T-helper 1 cell treated with Interleukin-12 subunit alpha and Interleukin-12 subunit beta and Interleukin-4 antibody, amounts not matched to agents 30 μg/mL and 1 μg/mL, for 36 hours (primary cell): ENCODE results near the gene OR1C1.
"Not testable (repeated sequence)": the region's sequence is repeated elsewhere in the genome, so short reads cannot be mapped to it uniquely, and the experiment has no call there.

ENCODE experiments used
- H3K27ac Mint-ChIP-seq: one replicate; pipeline ENCODE4 v1.8.0; 2021; ENCODE audit warnings: mild to moderate bottlenecking, mixed read lengths
- H3K27me3 Mint-ChIP-seq: one replicate; pipeline ENCODE4 v1.8.0; 2021; ENCODE audit warnings: low read depth, mixed read lengths
- H3K36me3 Mint-ChIP-seq: one replicate; pipeline ENCODE4 v1.8.0; 2021; ENCODE audit warnings: low read depth, mixed read lengths
- H3K4me1 Mint-ChIP-seq: one replicate; pipeline ENCODE4 v1.8.0; 2021; ENCODE audit warnings: low read depth, mixed read lengths
- H3K4me3 Mint-ChIP-seq: one replicate; pipeline ENCODE4 v1.8.0; 2021; ENCODE audit warnings: mild to moderate bottlenecking, moderate library complexity, mixed read lengths
- H3K9me3 Mint-ChIP-seq: one replicate; pipeline ENCODE4 v1.8.0; 2021; ENCODE audit warnings: mixed read lengths

The OR1C1 gene, protein sequence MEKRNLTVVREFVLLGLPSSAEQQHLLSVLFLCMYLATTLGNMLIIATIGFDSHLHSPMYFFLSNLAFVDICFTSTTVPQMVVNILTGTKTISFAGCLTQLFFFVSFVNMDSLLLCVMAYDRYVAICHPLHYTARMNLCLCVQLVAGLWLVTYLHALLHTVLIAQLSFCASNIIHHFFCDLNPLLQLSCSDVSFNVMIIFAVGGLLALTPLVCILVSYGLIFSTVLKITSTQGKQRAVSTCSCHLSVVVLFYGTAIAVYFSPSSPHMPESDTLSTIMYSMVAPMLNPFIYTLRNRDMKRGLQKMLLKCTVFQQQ

GRCh38 chr1:247760456-247760855 is at the start of gene OR1C1:
Gene OR1C1, minus strand, starts transcription at chr1:247760556. Its CDS starts 2,150 bp downstream, at chr1:247758406.
- Mint-ChIP-seq H3K4me3 (no peak within 1 kb of the TSS), H3K27me3 (no peaks in the 10 kb centered on the region), H3K36me3 (no peaks in the 10 kb centered on the region), H3K27ac (no peak within 1 kb of the TSS), H3K4me1 (no peaks in the 10 kb centered on the region), H3K9me3 (no peaks in the 10 kb centered on the region)

- Mint-ChIP-seq H3K4me1 (no peaks in the 10 kb centered on the region), H3K9me3 (no peaks in the 10 kb centered on the region), H3K36me3 (no peaks in the 10 kb centered on the region), H3K27ac (no peak overlapping the region), H3K4me3 (no peak overlapping the region), H3K27me3 (no peaks in the 10 kb centered on the region)
Observed at GRCh38 chr1:247797518-247797917, 37.2 kb upstream of the OR1C1 start.

DNA sequence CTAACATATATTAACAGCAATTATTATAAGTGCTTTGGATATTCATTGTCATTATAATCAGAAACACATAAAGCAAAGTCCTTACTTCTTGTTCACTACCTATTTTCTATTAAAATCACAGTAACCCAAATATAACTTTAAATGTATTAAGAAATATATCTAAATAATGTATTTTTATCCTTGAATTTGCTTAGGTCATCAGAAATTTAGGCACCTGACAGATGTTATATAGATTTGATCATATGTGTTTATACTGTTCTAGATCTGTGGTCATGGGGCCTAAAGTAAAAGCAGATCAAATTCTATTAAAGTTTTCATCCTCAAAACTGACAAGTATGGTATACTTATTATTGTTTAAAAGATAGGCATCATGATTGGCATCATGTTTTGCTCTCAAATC is 9.2 kb upstream of the OR1C1 start:
- Mint-ChIP-seq H3K4me1 (no peaks in the 10 kb centered on the region), H3K4me3 (no peak overlapping the region), H3K9me3 (no peaks in the 10 kb centered on the region), H3K27me3 (no peaks in the 10 kb centered on the region), H3K27ac (no peak overlapping the region), H3K36me3 (no peaks in the 10 kb centered on the region)

GRCh38 chr1:247754311-247754710 is 6.0 kb downstream of the OR1C1 start:
- H3K9me3 Mint-ChIP-seq, H3K4me3 Mint-ChIP-seq, H3K27me3 Mint-ChIP-seq, H3K27ac Mint-ChIP-seq, H3K4me1 Mint-ChIP-seq, H3K36me3 Mint-ChIP-seq: not testable (repeated sequence)

DNA sequence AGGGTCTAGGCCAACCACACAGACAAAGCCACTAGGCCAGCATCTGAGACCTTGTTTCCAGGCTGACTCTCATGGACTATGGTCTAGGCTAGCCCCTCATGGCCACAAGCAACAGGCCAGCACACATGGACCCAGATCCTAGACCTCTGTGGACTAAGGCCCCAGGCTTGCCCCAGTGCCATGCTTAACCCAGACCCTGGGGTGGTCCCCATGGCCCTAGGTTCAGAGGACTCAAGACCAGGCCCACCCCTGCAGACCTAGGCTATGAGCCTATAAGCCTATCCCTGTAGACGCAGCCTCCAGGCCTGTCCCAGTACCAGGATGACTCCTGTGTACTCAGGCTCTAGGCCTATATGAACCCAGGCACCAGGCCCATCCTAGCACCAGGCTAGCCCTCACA is 10.5 kb downstream of the OR1C1 start:
- no peaks in the 10 kb centered on the region for H3K36me3 Mint-ChIP-seq
- H3K4me3 Mint-ChIP-seq = no peak overlapping the region
- H3K9me3 Mint-ChIP-seq = peaks cover 5% of the 10 kb centered on the region
- H3K27ac Mint-ChIP-seq = no peak overlapping the region
- H3K27me3 Mint-ChIP-seq = no peaks in the 10 kb centered on the region
- H3K4me1 Mint-ChIP-seq = no peaks in the 10 kb centered on the region

DNA sequence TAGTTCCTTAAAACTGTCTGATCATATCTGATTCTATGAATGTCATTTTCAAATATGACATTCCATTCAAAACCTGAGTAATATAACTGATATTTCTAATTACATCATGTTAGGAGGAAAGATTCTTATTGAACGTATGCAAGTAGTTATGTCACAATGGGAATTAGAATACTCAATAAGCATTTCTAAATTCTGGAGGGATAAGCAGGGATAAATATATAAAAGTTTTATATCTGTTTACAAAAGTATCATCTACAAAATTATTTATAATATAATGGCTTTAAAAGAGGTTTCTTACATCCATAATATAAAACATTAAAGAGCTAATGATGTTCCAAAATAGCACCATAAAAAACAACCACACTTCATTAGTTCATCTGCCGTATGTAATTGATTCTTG is 12.3 kb downstream of the OR1C1 start, which contains the start of gene OR14A2:
Gene OR14A2 (minus strand): TSS at position 101 of the 400 bp plus-strand sequence.
- Mint-ChIP-seq H3K36me3 (no peaks in the 10 kb centered on the region), H3K4me1 (no peaks in the 10 kb centered on the region)

GRCh38 chr1:247747616-247748015 is 12.7 kb downstream of the OR1C1 start:
- Mint-ChIP-seq H3K9me3 (peaks cover 5% of the 10 kb centered on the region), H3K4me1 (no peaks in the 10 kb centered on the region), H3K27me3 (no peaks in the 10 kb centered on the region), H3K36me3 (no peaks in the 10 kb centered on the region), H3K4me3 (no peak overlapping the region), H3K27ac (no peak overlapping the region)

More for the DNA sequence above, 12.3 kb downstream of the OR1C1 start, which contains the start of gene OR14A2:
- no peak within 1 kb of the TSS for H3K27ac Mint-ChIP-seq
- H3K9me3 Mint-ChIP-seq = peaks cover 5% of the 10 kb centered on the region
- H3K4me3 Mint-ChIP-seq = no peak within 1 kb of the TSS
- H3K27me3 Mint-ChIP-seq = no peaks in the 10 kb centered on the region

- no peak overlapping the region for H3K27ac Mint-ChIP-seq
- H3K36me3 Mint-ChIP-seq = no peaks in the 10 kb centered on the region
- peaks cover 5% of the 10 kb centered on the region for H3K9me3 Mint-ChIP-seq
- H3K27me3 Mint-ChIP-seq = no peaks in the 10 kb centered on the region
- no peaks in the 10 kb centered on the region for H3K4me1 Mint-ChIP-seq
- no peak overlapping the region for H3K4me3 Mint-ChIP-seq
Observed at GRCh38 chr1:247746391-247746935, 13.9 kb downstream of the OR1C1 start.

GRCh38 chr1:247742215-247742760 is 18.1 kb downstream of the OR1C1 start:
- not testable (repeated sequence) for H3K36me3 Mint-ChIP-seq, H3K4me1 Mint-ChIP-seq, H3K27ac Mint-ChIP-seq, H3K27me3 Mint-ChIP-seq, H3K9me3 Mint-ChIP-seq, H3K4me3 Mint-ChIP-seq

GRCh38 chr1:247741756-247742155 is 18.6 kb downstream of the OR1C1 start:
- Mint-ChIP-seq H3K9me3 (peaks cover 2% of the 10 kb centered on the region), H3K4me1 (no peaks in the 10 kb centered on the region), H3K36me3 (no peaks in the 10 kb centered on the region), H3K27me3 (no peaks in the 10 kb centered on the region), H3K27ac (no peak overlapping the region), H3K4me3 (no peak overlapping the region)

DNA sequence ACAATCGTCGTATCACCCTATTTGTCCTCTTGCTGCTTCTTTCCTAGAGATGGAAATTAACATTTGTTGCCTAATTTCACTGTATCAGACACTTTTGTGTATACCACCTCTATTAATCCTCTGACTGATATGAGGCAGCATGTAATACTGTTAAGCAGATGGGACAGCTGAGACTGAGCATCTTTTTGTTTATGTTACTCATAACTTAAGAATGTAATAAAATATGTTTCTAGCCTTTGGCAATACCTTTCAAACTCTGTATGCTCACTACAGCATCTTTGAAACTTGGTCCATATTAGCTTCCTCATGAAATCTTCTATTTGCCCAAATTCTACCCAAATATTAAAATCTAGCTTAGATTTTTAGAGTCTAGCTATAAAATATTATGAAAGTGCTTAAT is 19.6 kb downstream of the OR1C1 start:
- peaks cover 2% of the 10 kb centered on the region for H3K9me3 Mint-ChIP-seq
- H3K27me3 Mint-ChIP-seq = no peaks in the 10 kb centered on the region
- no peaks in the 10 kb centered on the region for H3K36me3 Mint-ChIP-seq
- H3K4me3 Mint-ChIP-seq = no peak overlapping the region
- H3K27ac Mint-ChIP-seq = no peak overlapping the region
- no peaks in the 10 kb centered on the region for H3K4me1 Mint-ChIP-seq

DNA sequence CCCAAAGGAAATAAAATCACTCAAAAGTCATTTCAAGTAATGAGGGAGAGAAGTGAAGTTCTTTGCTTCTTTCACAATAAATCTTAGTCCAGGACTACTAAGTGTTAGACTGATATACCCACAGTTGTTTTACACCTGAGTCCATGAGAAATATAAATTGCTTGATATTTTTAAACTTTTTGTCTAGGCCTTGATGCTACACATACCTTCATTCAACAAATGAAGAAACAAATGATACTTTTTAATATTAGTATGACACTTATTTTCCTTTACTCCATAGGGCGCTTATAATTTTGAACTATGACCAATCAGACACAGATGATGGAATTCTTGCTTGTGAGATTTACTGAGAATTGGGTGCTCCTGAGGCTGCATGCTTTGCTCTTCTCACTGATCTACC is 22.0 kb downstream of the OR1C1 start, which contains the start of gene OR14K1:
Gene OR14K1 (plus strand): TSS at position 301 of the 400 bp plus-strand sequence. CDS start 0 bp downstream, at position 301.
- H3K4me3 Mint-ChIP-seq = no peak within 1 kb of the TSS
- H3K27ac Mint-ChIP-seq = no peak within 1 kb of the TSS
- H3K4me1 Mint-ChIP-seq = no peaks in the 10 kb centered on the region

DNA sequence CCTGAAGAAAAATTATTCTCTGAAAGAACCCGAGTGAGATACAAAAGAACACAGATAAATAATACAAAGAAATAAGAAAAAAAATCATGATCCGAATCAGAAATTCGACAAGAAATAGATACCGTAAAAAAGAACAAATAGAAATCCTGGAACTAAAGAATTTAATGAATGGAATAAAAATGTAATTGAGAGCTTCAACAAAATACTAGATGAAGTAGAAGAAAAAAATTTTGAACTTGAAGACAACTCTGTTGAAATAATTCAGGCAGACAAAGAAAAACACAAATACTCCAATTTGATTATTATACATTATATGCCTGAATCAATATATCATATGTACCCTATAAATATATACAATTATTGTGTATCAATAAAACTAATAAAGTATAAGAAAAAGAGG is 39.1 kb downstream of the OR1C1 start:
- H3K27ac Mint-ChIP-seq = no peak overlapping the region
- H3K4me1 Mint-ChIP-seq = no peaks in the 10 kb centered on the region
- peaks cover 8% of the 10 kb centered on the region for H3K9me3 Mint-ChIP-seq
- H3K27me3 Mint-ChIP-seq = no peaks in the 10 kb centered on the region
- H3K4me3 Mint-ChIP-seq = no peak overlapping the region
- no peaks in the 10 kb centered on the region for H3K36me3 Mint-ChIP-seq

More for the DNA sequence above, 22.0 kb downstream of the OR1C1 start, which contains the start of gene OR14K1:
- peaks cover 2% of the 10 kb centered on the region for H3K9me3 Mint-ChIP-seq
- no peaks in the 10 kb centered on the region for H3K36me3 Mint-ChIP-seq
- no peaks in the 10 kb centered on the region for H3K27me3 Mint-ChIP-seq

GRCh38 chr1:247716546-247716945 is 43.8 kb downstream of the OR1C1 start, which contains the start of gene OR6F1:
Gene OR6F1, minus strand, starts transcription at chr1:247716646. Its CDS starts 3,891 bp downstream, at chr1:247712755.
- no peaks in the 10 kb centered on the region for H3K27me3 Mint-ChIP-seq

GRCh38 chr1:247713753-247714152 is 46.6 kb downstream of the OR1C1 start:
- H3K36me3 Mint-ChIP-seq = no peaks in the 10 kb centered on the region
- H3K4me1 Mint-ChIP-seq = no peaks in the 10 kb centered on the region
- H3K9me3 Mint-ChIP-seq = no peaks in the 10 kb centered on the region
- H3K4me3 Mint-ChIP-seq = no peak overlapping the region
- no peak overlapping the region for H3K27ac Mint-ChIP-seq
- no peaks in the 10 kb centered on the region for H3K27me3 Mint-ChIP-seq

More at GRCh38 chr1:247716546-247716945, 43.8 kb downstream of the OR1C1 start, which contains the start of gene OR6F1:
- no peaks in the 10 kb centered on the region for H3K36me3 Mint-ChIP-seq
- no peak within 1 kb of the TSS for H3K27ac Mint-ChIP-seq
- no peaks in the 10 kb centered on the region for H3K4me1 Mint-ChIP-seq
- no peak within 1 kb of the TSS for H3K4me3 Mint-ChIP-seq
- no peaks in the 10 kb centered on the region for H3K9me3 Mint-ChIP-seq
